Keratinocyte (primary cell): ENCODE measurements around the gene TMEM115. TPM values are rescaled to one million over a fixed set of nuclear protein-coding genes. Genes with fewer than 3 reads are reported as not detected.

Experiments used
- DNase-seq: peaks from one replicate; pipeline ENCODE4 v3.0.0-alpha.2; 2011; ENCODE audit warnings: low read depth, missing footprints, low spot score
- FAIRE-seq: peaks from 2 replicates; lab custom pipeline; 2011; peaks lifted over from hg19 to GRCh38; lab: Jason Lieb, UNC
- H2AFZ ChIP-seq: 2 replicates; pipeline ENCODE4 v1.6.0; 2012; ENCODE audit warnings: low read length, control low read depth, inconsistent platforms; ENCODE audit not compliant: control insufficient read depth
- H3K27ac ChIP-seq: 2 replicates; pipeline ENCODE4 v1.5.1; 2011; ENCODE audit warnings: low read length; ENCODE audit not compliant: control insufficient read depth, insufficient read depth
- H3K27me3 ChIP-seq: 3 replicates; pipeline ENCODE4 v1.6.0; 2011; ENCODE audit warnings: low read length; ENCODE audit not compliant: control insufficient read depth, insufficient read depth; ENCODE audit errors: extremely low read depth
- H3K36me3 ChIP-seq, 2 experiments: 2 replicates in 1 of 2; 3 replicates in 1 of 2; pipeline ENCODE4 v1.5.1; 2011; ENCODE audit warnings: low read length in 2 of 2, mild to moderate bottlenecking in 1 of 2; ENCODE audit not compliant: control insufficient read depth in 2 of 2, insufficient read depth in 2 of 2; ENCODE audit errors: extremely low read depth in 1 of 2
- H3K4me1 ChIP-seq: 3 replicates; pipeline ENCODE4 v1.5.1; 2011; ENCODE audit warnings: low read length; ENCODE audit not compliant: control insufficient read depth, insufficient read depth; ENCODE audit errors: extremely low read depth
- H3K4me2 ChIP-seq: 3 replicates; pipeline ENCODE4 v1.6.0; 2011; ENCODE audit warnings: low read depth, low read length; ENCODE audit not compliant: control insufficient read depth, insufficient read depth; ENCODE audit errors: extremely low read depth
- H3K4me3 ChIP-seq, 3 experiments: fragments of 200-600 bp in 1 of 3; sonication (generic) in 1 of 3; 2 replicates in 2 of 3; 3 replicates in 1 of 3; pipeline ENCODE4 v1.5.1; 2011 to 2016; ENCODE audit warnings: low read length in 3 of 3, mild to moderate bottlenecking in 3 of 3, control low read depth in 2 of 3, inconsistent platforms in 1 of 3, low read depth in 1 of 3, mixed read lengths in 1 of 3, mixed run types in 1 of 3, moderate library complexity in 1 of 3; ENCODE audit not compliant: control insufficient read depth in 2 of 3, insufficient read depth in 2 of 3; ENCODE audit errors: extremely low read depth in 1 of 3
- H3K79me2 ChIP-seq: 2 replicates; pipeline ENCODE4 v1.6.0; 2012; ENCODE audit warnings: low read length; ENCODE audit not compliant: control insufficient read depth, insufficient read depth
- H3K9ac ChIP-seq: 3 replicates; pipeline ENCODE4 v1.6.0; 2011; ENCODE audit warnings: low read length; ENCODE audit not compliant: control insufficient read depth, insufficient read depth; ENCODE audit errors: extremely low read depth
- H3K9me1 ChIP-seq: 3 replicates; pipeline ENCODE4 v1.6.0; 2011; ENCODE audit warnings: low read length; ENCODE audit not compliant: control insufficient read depth, insufficient read depth; ENCODE audit errors: extremely low read depth
- H3K9me3 ChIP-seq: 2 replicates; pipeline ENCODE4 v1.5.1; 2012; ENCODE audit warnings: low read depth, low read length; ENCODE audit not compliant: control insufficient read depth
- H4K20me1 ChIP-seq: 3 replicates; pipeline ENCODE4 v1.6.0; 2011; ENCODE audit warnings: low read length; ENCODE audit not compliant: control insufficient read depth, insufficient read depth; ENCODE audit errors: extremely low read depth
- CTCF ChIP-seq, 3 experiments: IDR thresholded peaks in 1 of 3; conservative IDR thresholded peaks in 1 of 3; optimal IDR thresholded peaks in 1 of 3; 2 replicates in 2 of 3; 3 replicates in 1 of 3; pipeline versions ENCODE3 to v1.5.1; 2011; ENCODE audit warnings: low read length in 3 of 3, mild to moderate bottlenecking in 3 of 3, moderate library complexity in 2 of 3, control low read depth in 1 of 3, inconsistent platforms in 1 of 3; ENCODE audit not compliant: insufficient read depth in 2 of 3; ENCODE audit errors: extremely low read depth in 1 of 3
- EZH2 ChIP-seq: IDR thresholded peaks from one replicate; pipeline ENCODE4 v1.6.1; 2012; ENCODE audit warnings: inconsistent platforms, mild to moderate bottlenecking, low read length, moderate library complexity
- dilution Hi-C: fragments of 300-500 bp; cut with MboI; formaldehyde crosslinking; loops from one replicate; pipeline ENCODE4 v1.7.0; 2020; ENCODE audit warnings: low sequenced_read_pairs; ENCODE audit not compliant: extremely low pct_ligation_motif_present
- polyA plus RNA-seq, 5 experiments: library from polyadenylated mRNA; depleted of rRNA in 3 of 5; stranded (reverse) in 3 of 5; stranded (forward) in 1 of 5; unstranded in 1 of 5; fragments of >200 nt; gene quantifications; 1 replicate in 1 of 5; 2 replicates in 3 of 5; 3 replicates in 1 of 5; pipeline versions ENCODE4 v1.2.1 to v1.2.3, GENCODE V29; 2011 to 2012; ENCODE audit warnings: missing spikeins in 2 of 5, low read depth in 1 of 5, low replicate concordance in 1 of 5

The TMEM115 gene
- polyA plus RNA-seq, 1 donor (not counting 4 experiments of a cell fraction or from before 2014, with no cell fraction given): 22.4 TPM

DNA sequence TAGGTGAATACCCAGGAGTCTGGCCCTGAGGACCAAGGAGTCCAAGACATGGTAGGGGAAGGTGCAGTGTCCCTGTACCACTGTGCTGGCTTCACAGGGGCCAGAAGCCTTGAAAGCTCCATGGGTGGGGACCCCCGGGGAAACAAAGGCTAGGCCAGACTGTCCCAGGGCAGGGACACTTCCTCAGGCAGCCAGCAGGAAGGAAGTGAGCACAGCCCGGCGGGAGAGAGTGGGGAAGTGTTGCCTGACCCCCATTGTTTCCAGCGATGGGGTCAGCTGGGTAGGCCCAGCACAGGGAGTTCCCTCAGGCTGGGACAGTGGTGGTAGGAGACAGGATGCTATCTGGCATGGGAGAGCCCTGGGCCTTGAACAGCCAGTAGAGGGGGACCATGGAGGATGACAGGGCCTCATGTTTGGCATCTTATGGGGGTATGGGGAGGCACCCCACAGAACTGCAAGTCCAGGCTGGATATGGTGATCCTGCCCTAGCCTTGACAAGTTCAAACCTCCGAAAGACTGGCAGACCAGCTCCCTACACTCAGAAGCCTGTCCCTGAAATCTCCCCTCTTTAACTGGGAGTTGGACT, 35.6 kb downstream of the TMEM115 start:
- Histone ChIP-seq H3K79me2 (peaks cover 42% of the 10 kb centered on the region), H3K9me1 (peaks cover 2% of the 10 kb centered on the region), H3K4me1 (peaks cover 30% of the 10 kb centered on the region), H3K36me3 (peaks cover 17 to 21% of the 10 kb centered on the region in 2 experiments), H3K9me3 (no peaks in the 10 kb centered on the region), H3K9ac (no peak overlapping the region), H2AFZ (no peak overlapping the region), H3K4me2 (no peak overlapping the region), H3K4me3 (no peak overlapping the region), H3K27me3 (no peaks in the 10 kb centered on the region), H3K27ac (no peak overlapping the region), H4K20me1 (no peaks in the 10 kb centered on the region)
- FAIRE-seq (no peak), DNase-seq (no peak)
- dilution Hi-C loops: no loop called here
- TF ChIP-seq CTCF (optimal IDR thresholded peaks at IDR 0.05 in 1 of 3, IDR thresholded peaks at IDR 0.05 in 1 of 3, conservative IDR thresholded peaks at IDR 0.05 in 1 of 3; ENCODE audit: extremely low read depth in 1 of 3, insufficient read depth in 2 of 3, low read length in 3 of 3): no peak
- no peak for TF ChIP-seq EZH2

DNA sequence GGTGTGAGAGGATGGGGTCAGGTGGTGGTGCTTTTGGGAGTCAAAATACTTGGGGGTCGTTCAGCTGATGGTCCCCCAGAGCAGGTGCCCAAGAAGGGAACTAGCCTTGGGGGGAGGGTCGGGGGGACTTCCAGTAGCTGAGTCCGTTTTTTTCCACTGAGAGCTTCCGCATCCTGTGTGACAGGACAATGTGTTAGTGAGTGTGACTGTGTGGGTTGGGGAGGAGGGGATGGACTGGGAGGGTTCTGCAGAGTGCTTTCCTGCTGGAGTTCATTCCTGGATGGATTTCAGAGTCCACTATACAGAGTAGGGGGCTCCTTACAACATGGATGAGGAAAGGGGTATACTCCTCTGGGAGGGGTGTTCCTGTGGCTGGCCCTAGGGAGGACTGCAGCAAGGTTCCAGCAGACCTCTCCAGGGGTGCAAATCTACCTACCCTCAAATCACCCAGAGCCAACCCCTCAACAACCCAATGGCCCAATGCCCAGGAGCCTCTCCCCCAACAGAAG, 36.2 kb downstream of the TMEM115 start:
- FAIRE-seq (no peak), DNase-seq (no peak)
- H3K4me2 ChIP-seq: no peak overlapping the region
- peaks cover 21 to 26% of the 10 kb centered on the region in 2 experiments for H3K36me3 ChIP-seq
- no peak overlapping the region for H2AFZ ChIP-seq
- no peaks in the 10 kb centered on the region for H4K20me1 ChIP-seq
- H3K9me3 ChIP-seq: no peaks in the 10 kb centered on the region
- H3K9me1 ChIP-seq: peaks cover 3% of the 10 kb centered on the region
- H3K9ac ChIP-seq: no peak overlapping the region
- peaks cover 32% of the 10 kb centered on the region for H3K4me1 ChIP-seq
- dilution Hi-C loops: no loop called here
- TF ChIP-seq EZH2: no peak
- H3K4me3 ChIP-seq: no peak overlapping the region
- H3K79me2 ChIP-seq: peaks cover 48% of the 10 kb centered on the region
- no peak overlapping the region for H3K27ac ChIP-seq
- H3K27me3 ChIP-seq: no peaks in the 10 kb centered on the region
